ENCODE measurements around the gene DENND4C. TPM values are rescaled to one million over a fixed set of nuclear protein-coding genes. Genes with fewer than 3 reads are reported as not detected.

DENND4C gene
- total and polyA plus RNA-seq, 8 donors, result 44.8 to 59.3 (median 53.6) TPM

DNA sequence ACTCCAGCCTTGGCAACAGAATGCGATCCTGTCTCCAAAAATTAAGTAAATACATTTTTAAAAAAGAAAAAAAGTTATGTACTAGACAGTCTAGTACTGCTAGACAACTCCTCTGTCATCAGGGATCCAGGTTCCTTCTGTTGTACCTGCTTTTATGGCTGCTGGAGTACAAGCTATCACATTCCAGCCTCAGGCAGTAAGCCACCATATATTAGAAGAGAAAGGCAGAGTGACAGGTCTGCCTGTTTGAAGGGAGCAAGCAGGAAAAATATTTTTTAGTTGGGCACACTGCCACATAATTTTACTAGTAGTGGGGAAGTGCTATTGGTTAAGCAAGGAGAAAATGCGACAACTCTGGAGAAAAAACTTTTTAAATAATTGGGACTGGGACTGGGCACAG lies 138.6 kb downstream of the DENND4C start:
- ATAC-seq (no peak), DNase-seq (no peak)
- H3K27me3 ChIP-seq, result no peaks in the 10 kb centered on the region
- H3K4me1 ChIP-seq, result no peaks in the 10 kb centered on the region
- H3K36me3 ChIP-seq, result peaks cover 0 to 83% of the 10 kb centered on the region in 2 donors
- no peaks in the 10 kb centered on the region for H3K9me3 ChIP-seq
- H3K4me3 ChIP-seq, result no peak overlapping the region
- no peak overlapping the region for H3K27ac ChIP-seq
- TF ChIP-seq, protein P1, sequence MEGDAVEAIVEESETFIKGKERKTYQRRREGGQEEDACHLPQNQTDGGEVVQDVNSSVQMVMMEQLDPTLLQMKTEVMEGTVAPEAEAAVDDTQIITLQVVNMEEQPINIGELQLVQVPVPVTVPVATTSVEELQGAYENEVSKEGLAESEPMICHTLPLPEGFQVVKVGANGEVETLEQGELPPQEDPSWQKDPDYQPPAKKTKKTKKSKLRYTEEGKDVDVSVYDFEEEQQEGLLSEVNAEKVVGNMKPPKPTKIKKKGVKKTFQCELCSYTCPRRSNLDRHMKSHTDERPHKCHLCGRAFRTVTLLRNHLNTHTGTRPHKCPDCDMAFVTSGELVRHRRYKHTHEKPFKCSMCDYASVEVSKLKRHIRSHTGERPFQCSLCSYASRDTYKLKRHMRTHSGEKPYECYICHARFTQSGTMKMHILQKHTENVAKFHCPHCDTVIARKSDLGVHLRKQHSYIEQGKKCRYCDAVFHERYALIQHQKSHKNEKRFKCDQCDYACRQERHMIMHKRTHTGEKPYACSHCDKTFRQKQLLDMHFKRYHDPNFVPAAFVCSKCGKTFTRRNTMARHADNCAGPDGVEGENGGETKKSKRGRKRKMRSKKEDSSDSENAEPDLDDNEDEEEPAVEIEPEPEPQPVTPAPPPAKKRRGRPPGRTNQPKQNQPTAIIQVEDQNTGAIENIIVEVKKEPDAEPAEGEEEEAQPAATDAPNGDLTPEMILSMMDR (IDR thresholded peaks at IDR 0.05), result no peak
- intact Hi-C loops (cut with DNase I), result no loop called here

DNA sequence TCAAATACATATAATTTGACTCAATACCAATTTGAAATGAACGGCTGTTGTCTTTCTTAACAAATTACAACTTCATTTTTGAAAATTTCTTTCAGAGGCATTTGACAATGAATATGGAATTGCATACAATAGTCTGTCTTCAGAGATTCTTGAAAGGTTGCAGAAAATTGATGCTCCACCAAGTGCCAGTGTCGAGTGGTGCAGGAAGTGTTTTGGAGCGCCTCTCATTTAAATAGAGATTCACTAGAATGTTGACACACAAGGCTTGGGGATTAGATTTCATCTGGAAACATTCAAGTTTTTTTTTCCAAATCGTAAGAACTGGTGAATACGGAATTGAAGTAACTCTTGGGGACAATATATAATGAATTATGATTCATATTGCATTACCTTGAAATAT lies 141.4 kb downstream of the DENND4C start:
- intact Hi-C loops (cut with DNase I), result no loop called here
- H3K36me3 ChIP-seq, result peaks cover 7 to 83% of the 10 kb centered on the region in 2 donors
- no peak overlapping the region for H3K4me3 ChIP-seq
- DNase-seq (no peak), ATAC-seq (no peak)
- H3K27me3 ChIP-seq, result no peaks in the 10 kb centered on the region
- H3K27ac ChIP-seq, result no peak overlapping the region
- H3K9me3 ChIP-seq, result no peaks in the 10 kb centered on the region
- peaks cover under 1 to 4% of the 10 kb centered on the region in 2 donors for H3K4me1 ChIP-seq
- TF ChIP-seq, protein P1 (IDR thresholded peaks at IDR 0.05), result no peak

DNA sequence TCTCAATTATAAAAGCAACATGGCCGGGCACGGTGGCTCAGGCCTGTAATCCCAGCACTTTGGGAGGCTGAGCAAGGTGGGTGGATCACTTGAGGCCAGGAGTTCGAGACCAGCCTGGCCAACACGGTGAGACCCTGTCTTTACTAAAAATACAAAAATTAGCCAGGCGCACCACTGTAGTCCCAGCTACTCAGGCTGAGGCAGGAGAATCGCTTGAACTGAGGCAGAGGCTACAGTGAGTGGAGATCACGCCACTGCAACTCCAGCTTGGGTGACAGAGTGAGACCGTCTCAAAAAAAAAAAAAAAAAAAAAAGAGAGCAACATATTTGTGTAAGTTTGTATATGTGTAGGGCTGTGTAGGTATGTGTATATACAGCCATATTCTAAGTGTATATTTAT lies 142.1 kb downstream of the DENND4C start:
- DNase-seq, result no peak
- Histone ChIP-seq H3K27ac (no peak overlapping the region), H3K4me1 (peaks cover 7 to 10% of the 10 kb centered on the region in 2 donors), H3K4me3 (no peak overlapping the region), H3K27me3 (no peaks in the 10 kb centered on the region), H3K9me3 (no peaks in the 10 kb centered on the region), H3K36me3 (peaks cover 7 to 83% of the 10 kb centered on the region in 2 donors)
- ATAC-seq, result no peak
- intact Hi-C loops (cut with DNase I), result no loop called here
- TF ChIP-seq, protein P1 (IDR thresholded peaks at IDR 0.05), result no peak

DNA sequence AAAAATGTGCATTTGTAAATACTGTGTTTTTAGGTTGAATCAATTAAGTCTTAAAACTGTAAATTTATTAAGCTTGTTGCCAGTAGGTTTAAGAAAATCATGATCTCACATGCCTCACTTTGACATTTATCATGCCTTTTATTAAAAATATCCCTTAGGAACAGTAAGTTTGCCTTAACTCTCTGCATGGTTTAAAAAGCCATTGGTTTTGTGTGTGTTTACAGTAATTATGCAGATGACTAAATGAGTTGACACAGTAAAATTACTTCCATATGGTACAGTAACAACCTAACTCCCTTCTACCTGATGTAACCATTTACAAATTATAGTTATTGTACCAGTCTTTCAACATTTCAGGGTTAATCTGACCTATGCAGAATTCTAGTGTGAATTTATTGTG lies 143.0 kb downstream of the DENND4C start:
- Histone ChIP-seq H3K9me3 (no peaks in the 10 kb centered on the region), H3K36me3 (peaks cover 7 to 83% of the 10 kb centered on the region in 2 donors), H3K4me1 (peaks cover 15 to 20% of the 10 kb centered on the region in 2 donors), H3K27me3 (no peaks in the 10 kb centered on the region), H3K27ac (no peak overlapping the region), H3K4me3 (no peak overlapping the region)
- TF ChIP-seq, protein P1 (IDR thresholded peaks at IDR 0.05), result no peak
- DNase-seq, result no peak
- intact Hi-C loops (cut with DNase I), result no loop called here
- no peak for ATAC-seq

DNA sequence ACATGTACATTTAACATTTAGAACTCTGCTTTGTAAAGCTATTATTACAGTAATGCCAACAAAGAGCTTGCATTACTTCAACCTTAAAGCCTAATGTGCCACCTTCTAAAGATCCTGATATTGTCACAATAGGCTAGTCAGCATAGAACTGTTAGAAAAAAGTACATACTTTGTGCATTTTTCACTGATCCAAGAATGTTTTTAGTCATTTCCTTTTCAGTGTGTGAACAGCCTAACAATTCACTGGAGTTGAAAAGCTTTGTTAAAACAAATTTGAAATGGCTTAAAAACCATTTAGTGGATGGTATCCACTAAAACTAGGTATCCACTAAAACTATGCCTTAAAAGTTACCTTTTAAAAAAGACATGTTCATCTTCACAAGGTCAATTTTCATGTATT lies 145.0 kb downstream of the DENND4C start:
- intact Hi-C loops (cut with DNase I), result no loop called here
- H3K4me3 ChIP-seq, result no peak overlapping the region
- H3K9me3 ChIP-seq, result no peaks in the 10 kb centered on the region
- H3K27me3 ChIP-seq, result no peaks in the 10 kb centered on the region
- peaks cover 7 to 77% of the 10 kb centered on the region in 2 donors for H3K36me3 ChIP-seq
- ATAC-seq (no peak), DNase-seq (no peak)
- TF ChIP-seq, protein P1 (IDR thresholded peaks at IDR 0.05), result no peak
- no peak overlapping the region for H3K27ac ChIP-seq
- peaks cover 18 to 26% of the 10 kb centered on the region in 2 donors for H3K4me1 ChIP-seq
